ENCODE measurements around the gene ACLY. TPM values are rescaled to one million over a fixed set of nuclear protein-coding genes. Genes with fewer than 3 reads are reported as not detected.
A peak's percentile ranks its signal among the peaks of the same experiment; 100 is the strongest.

ACLY gene
- total and polyA plus RNA-seq, 2 of the 13 experiments (the other 11 are each of a cell fraction or from before 2014, with no cell fraction given) = 111 to 218 TPM

DNA sequence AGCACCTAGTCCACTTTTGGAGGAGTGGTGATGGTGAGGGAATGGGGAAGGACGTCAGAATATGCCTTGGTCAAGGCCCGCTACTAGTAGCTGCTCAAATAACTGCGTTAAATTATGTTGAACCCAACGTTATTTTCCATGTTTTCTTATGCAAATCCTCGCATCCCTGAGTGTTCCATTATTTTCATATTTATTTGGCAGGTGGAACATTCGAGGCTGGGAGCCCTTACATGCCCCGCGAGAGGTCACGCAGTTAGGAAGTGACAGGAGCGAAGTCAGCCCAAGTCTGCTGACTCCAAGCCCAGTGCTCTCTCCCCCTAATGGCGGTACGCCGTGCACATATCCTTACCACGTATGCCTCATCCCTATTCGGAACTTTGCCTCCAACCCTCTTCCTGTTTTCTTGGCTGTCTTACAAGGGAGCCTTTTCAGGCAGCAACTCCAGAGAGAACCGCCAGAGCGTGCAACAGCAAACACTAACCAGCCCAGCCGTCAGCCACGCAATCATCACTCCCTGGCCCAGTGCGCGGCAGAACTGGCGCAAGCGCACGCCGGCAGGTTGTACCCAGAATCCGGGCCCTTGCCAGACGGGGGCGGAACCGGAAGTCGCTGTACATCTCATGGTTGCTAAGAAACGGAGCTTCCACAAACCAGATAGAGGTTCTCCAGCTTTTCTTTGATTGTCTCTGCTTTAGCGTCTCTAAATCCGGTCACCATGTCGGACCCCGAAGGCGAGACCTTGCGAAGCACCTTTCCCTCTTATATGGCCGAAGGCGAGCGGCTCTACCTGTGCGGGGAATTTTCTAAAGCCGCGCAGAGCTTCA is 11.5 kb upstream of the ACLY start, which contains the start of gene ODAD4 (continued):
- TF ChIP-seq, protein P1, sequence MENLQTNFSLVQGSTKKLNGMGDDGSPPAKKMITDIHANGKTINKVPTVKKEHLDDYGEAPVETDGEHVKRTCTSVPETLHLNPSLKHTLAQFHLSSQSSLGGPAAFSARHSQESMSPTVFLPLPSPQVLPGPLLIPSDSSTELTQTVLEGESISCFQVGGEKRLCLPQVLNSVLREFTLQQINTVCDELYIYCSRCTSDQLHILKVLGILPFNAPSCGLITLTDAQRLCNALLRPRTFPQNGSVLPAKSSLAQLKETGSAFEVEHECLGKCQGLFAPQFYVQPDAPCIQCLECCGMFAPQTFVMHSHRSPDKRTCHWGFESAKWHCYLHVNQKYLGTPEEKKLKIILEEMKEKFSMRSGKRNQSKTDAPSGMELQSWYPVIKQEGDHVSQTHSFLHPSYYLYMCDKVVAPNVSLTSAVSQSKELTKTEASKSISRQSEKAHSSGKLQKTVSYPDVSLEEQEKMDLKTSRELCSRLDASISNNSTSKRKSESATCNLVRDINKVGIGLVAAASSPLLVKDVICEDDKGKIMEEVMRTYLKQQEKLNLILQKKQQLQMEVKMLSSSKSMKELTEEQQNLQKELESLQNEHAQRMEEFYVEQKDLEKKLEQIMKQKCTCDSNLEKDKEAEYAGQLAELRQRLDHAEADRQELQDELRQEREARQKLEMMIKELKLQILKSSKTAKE (CRISPR knock-in tag; IDR thresholded peaks at IDR 0.05; ENCODE audit: borderline replicate concordance) = no peak
- no peak for TF ChIP-seq U2AF1 (optimal IDR thresholded peaks at IDR 0.05; ENCODE audit: low read depth, low read length)
- TF ChIP-seq ZNF451 (CRISPR knock-in tag; IDR thresholded peaks at IDR 0.05) = peak; percentile 93
- peak; percentile 91 for TF ChIP-seq AHR (CRISPR knock-in tag; IDR thresholded peaks at IDR 0.05)
- 0 out of 2 replicates have a peak, but pooled peaks have one; percentile 72 for TF ChIP-seq RBAK (CRISPR knock-in tag; IDR thresholded peaks at IDR 0.05)
- TF ChIP-seq ZNF792 (CRISPR knock-in tag; IDR thresholded peaks at IDR 0.05) = peak; percentile 93
- peak; percentile 83; the same call in 1 of the 2 replicates for TF ChIP-seq RELA (CRISPR knock-in tag; IDR thresholded peaks at IDR 0.05)
- peak; percentile 94 for TF ChIP-seq SRY (CRISPR knock-in tag; IDR thresholded peaks at IDR 0.05)
- TF ChIP-seq, protein P2, sequence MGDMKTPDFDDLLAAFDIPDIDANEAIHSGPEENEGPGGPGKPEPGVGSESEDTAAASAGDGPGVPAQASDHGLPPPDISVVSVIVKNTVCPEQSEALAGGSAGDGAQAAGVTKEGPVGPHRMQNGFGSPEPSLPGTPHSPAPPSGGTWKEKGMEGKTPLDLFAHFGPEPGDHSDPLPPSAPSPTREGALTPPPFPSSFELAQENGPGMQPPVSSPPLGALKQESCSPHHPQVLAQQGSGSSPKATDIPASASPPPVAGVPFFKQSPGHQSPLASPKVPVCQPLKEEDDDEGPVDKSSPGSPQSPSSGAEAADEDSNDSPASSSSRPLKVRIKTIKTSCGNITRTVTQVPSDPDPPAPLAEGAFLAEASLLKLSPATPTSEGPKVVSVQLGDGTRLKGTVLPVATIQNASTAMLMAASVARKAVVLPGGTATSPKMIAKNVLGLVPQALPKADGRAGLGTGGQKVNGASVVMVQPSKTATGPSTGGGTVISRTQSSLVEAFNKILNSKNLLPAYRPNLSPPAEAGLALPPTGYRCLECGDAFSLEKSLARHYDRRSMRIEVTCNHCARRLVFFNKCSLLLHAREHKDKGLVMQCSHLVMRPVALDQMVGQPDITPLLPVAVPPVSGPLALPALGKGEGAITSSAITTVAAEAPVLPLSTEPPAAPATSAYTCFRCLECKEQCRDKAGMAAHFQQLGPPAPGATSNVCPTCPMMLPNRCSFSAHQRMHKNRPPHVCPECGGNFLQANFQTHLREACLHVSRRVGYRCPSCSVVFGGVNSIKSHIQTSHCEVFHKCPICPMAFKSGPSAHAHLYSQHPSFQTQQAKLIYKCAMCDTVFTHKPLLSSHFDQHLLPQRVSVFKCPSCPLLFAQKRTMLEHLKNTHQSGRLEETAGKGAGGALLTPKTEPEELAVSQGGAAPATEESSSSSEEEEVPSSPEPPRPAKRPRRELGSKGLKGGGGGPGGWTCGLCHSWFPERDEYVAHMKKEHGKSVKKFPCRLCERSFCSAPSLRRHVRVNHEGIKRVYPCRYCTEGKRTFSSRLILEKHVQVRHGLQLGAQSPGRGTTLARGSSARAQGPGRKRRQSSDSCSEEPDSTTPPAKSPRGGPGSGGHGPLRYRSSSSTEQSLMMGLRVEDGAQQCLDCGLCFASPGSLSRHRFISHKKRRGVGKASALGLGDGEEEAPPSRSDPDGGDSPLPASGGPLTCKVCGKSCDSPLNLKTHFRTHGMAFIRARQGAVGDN (CRISPR knock-in tag; IDR thresholded peaks at IDR 0.05) = peak; percentile 99
- peak; percentile 84; the same call in 1 of the 2 replicates for TF ChIP-seq RFXAP (CRISPR knock-in tag; IDR thresholded peaks at IDR 0.05; ENCODE audit: borderline replicate concordance)
- TF ChIP-seq TP53 (CRISPR knock-in tag; conservative IDR thresholded peaks at IDR 0.05) = no peak
- TF ChIP-seq, protein P3, sequence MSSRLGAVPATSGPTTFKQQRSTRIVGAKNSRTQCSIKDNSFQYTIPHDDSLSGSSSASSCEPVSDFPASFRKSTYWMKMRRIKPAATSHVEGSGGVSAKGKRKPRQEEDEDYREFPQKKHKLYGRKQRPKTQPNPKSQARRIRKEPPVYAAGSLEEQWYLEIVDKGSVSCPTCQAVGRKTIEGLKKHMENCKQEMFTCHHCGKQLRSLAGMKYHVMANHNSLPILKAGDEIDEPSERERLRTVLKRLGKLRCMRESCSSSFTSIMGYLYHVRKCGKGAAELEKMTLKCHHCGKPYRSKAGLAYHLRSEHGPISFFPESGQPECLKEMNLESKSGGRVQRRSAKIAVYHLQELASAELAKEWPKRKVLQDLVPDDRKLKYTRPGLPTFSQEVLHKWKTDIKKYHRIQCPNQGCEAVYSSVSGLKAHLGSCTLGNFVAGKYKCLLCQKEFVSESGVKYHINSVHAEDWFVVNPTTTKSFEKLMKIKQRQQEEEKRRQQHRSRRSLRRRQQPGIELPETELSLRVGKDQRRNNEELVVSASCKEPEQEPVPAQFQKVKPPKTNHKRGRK (CRISPR knock-in tag; IDR thresholded peaks at IDR 0.05) = no peak
- peak; percentile 93; the same call in 1 of the 2 replicates for TF ChIP-seq KLF11 (CRISPR knock-in tag; IDR thresholded peaks at IDR 0.05)
- TF ChIP-seq ZNF264 (CRISPR knock-in tag; IDR thresholded peaks at IDR 0.05) = peak; percentile 72; the same call in 1 of the 2 replicates
- no peak for TF ChIP-seq NONO (IDR thresholded peaks at IDR 0.05)
- peak; percentile 87; the same call in 1 of the 2 replicates for TF ChIP-seq NONO (CRISPR knock-in tag; conservative IDR thresholded peaks at IDR 0.05)
- TF ChIP-seq TBX3 (IDR thresholded peaks at IDR 0.05; ENCODE audit: borderline replicate concordance) = no peak; the same call in 1 of the 2 replicates
- TF ChIP-seq MED1 (CRISPR knock-in tag; IDR thresholded peaks at IDR 0.05) = peak; percentile 88
- TF ChIP-seq ZNF24 (IDR thresholded peaks at IDR 0.05) = no peak; the same call in 1 of the 2 replicates
- TF ChIP-seq ZNF761 (CRISPR knock-in tag; conservative IDR thresholded peaks at IDR 0.05) = peak; percentile 92
- peak; percentile 92 for TF ChIP-seq ZNF556 (CRISPR knock-in tag; IDR thresholded peaks at IDR 0.05; ENCODE audit: borderline replicate concordance)

Data from HepG2 (cell line).